ENCODE measurements around the gene PLD4.
A peak's percentile ranks its signal among the peaks of the same experiment; 100 is the strongest.

GRCh38 chr14:104940526-104941150 lies 16.0 kb downstream of the PLD4 start:
- TF ChIP-seq CTCF (IDR thresholded peaks at IDR 0.05), result peak in 1 of 3 experiments; percentile 16
- TF ChIP-seq POLR2A (IDR thresholded peaks at IDR 0.05), result no peak
